Measurements from ENCODE around the gene RGS7.
"Not testable (repeated sequence)": the region's sequence is repeated elsewhere in the genome, so short reads cannot be mapped to it uniquely, and the experiment has no call there.

Gene RGS7

DNA sequence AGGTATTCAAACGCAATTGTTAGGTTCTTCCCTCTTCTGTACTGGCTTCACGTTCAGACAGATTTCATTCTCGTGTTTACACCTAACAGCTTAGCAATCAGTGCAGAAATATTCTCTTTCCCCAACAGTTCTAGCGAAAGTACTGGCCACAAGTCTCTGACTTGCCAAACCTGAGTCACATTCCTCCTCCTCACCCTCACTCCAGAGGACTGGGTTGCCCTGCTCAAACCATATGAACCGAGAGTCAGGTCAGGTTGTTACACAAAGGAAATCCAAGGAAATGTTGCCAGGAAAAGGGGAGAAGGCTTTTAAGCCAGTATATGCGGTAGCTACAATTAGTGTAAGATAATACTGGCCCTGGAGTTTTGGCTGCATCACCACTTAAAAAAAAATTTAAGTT is 282.5 kb downstream of the RGS7 start:
- DNase-seq, result no peak

DNA sequence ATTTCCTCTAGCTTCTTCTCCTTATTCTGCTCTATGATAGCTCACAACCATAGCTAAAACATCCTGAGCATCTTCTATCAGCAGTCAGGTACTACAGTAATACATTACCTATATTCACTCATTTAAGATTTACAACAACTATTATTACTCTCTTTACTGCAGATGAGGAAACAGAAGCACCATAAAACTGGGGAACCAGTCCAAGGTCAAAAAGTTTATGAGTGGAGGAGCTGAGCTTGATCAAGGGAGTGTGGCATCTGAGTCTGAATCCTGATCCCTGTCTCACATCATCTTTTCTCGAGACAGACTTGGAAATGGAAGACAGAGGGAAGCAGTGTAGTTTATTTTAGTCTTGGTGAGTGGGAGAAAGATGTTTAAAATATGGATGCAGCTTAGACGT is 288.6 kb downstream of the RGS7 start:
- no peak for DNase-seq

DNA sequence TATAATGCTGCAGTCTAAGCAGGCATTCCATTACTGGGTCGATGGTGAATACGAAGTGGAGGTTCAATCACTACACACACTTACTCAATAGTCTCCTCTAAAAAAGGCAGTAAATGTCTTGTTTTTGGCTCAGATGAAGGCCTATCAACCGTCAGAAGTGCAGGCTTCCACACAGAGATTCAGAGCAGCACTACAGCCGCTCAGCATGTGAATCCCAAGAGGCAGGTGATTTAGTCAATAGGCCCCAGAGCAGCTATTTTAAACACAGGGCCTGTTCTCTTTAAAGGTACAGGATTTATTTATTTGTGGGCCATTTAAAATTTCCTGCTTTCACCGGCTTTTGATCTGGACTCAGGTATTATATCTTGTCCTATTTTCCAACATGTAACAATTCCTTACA is 293.7 kb downstream of the RGS7 start:
- DNase-seq, result no peak

DNA sequence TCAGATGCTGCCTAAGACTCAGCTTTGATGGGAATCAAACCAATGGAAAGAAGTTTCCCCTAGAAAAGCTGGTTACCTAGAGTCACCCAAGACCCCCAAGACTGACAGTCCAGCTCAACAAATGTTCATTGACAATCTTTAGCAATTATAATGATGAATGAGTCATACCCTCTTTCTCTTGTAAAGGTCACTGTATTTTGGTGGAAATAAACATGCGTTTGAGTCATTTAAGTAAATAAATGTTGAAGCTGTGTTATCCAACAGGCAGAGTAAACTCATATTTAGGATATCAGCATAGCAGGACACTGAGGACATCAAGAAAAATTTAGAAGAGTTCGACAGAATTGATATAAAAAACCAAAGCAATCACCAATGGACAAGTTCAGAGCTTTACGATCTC is 295.9 kb downstream of the RGS7 start:
- DNase-seq, result no peak

DNA sequence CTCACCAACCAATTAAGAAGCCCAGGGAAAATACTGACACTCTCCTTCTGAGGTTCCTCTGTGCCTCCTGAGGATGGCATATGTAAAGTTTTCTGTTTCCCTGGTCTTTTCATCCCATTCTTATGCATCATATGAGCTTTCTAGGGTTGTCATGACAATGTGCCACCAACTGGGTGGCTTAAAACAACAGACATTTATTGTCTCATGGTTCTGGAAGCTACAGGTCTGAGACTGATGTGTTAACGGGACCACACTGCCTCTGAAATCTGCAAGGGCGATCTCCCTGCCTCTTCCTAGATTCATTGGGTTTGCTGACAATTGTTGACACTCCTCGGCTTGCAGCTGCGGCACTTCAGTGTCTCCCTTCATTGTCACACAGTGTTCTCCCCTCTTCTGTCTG is 308.4 kb downstream of the RGS7 start:
- no peak for DNase-seq

DNA sequence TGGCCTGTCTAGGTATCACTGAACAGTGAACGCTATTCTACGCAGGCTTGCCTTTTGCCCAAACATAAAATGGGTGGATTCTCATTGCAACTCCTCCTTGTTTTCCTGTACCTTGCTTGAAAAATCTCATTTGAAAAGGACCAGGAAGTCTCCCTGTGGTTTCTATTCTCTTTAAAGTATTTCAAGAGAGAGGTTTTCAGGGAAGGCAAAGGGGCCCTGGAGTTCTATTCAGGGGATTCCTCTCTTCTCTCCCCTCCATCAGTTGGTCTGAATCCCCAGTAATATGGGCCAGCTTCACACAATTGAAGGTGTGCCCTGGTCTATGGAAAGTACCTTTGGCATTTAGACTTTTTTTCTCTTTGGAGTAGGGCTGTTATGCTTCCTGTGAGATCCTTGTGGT is 311.3 kb downstream of the RGS7 start:
- no peak for DNase-seq

DNA sequence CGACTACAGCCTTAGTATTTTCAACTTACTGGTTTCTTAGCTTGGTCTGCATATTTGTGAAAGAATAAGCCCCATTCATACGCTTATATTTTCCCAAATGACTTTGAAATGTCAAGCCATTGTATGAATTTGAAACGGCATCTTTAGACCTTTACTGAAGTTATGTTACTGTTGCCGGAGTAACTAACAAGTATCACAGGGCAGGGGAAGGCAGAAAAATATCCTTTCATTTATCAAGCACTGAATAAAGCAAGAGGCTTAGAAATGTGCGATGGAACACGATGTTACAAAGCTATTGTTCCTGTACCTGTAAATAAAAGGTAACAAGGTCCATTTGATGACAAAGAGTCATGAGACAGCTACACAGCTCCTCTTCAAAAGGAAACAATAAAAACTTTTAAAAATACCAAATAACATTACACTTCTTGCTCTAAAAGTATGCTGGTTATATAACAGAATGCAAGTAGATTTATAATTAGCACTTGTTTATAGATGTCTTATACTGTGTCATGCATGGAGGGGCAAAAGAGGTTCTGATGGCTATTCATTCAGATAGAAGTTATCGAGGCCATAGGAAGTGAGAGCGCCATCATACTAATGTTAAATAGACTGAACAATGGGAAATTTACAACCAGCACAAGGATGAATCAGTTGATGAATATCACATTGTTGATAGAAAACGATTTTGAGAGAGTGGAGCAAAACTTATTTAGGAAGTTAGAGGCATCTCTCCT is 322.6 kb downstream of the RGS7 start:
- no peak for DNase-seq

DNA sequence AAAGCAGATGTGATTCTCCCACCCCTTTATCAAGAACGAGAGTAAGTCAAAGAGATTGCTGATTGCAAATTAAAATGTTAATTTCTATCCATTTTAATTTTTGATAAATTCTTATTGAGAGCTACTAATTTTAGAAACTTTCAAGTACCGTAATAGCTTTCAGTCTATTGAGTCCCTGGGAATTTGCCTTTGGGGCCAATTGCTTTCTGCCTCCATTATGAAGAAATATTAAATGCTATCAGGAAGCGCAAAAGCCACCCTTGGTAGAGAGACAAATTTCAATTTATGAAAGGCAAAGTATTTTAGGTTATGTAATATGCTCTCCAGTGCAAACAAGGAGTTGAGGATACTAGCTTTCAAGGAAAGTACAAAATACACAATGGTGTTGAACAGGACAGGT is 332.2 kb downstream of the RGS7 start:
- no peak for DNase-seq

DNA sequence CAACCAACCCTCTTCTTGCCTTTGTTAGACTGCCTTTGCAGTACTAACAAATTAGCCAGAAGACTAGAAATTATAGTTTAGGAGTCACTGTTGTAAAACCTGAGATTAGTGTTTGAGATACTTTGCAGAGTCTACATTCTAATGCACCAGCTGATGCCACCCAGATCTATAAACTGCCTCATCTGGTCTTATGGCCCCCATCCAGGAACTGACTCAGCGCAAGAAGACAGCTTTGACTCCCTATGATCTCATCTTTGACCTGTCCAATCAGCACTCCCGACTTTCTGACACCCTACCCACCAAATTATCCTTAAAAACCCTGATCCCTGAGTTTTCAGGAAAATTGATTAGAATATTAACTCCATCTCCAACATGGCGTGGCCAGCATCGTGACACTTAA is 334.6 kb downstream of the RGS7 start:
- no peak for DNase-seq

DNA sequence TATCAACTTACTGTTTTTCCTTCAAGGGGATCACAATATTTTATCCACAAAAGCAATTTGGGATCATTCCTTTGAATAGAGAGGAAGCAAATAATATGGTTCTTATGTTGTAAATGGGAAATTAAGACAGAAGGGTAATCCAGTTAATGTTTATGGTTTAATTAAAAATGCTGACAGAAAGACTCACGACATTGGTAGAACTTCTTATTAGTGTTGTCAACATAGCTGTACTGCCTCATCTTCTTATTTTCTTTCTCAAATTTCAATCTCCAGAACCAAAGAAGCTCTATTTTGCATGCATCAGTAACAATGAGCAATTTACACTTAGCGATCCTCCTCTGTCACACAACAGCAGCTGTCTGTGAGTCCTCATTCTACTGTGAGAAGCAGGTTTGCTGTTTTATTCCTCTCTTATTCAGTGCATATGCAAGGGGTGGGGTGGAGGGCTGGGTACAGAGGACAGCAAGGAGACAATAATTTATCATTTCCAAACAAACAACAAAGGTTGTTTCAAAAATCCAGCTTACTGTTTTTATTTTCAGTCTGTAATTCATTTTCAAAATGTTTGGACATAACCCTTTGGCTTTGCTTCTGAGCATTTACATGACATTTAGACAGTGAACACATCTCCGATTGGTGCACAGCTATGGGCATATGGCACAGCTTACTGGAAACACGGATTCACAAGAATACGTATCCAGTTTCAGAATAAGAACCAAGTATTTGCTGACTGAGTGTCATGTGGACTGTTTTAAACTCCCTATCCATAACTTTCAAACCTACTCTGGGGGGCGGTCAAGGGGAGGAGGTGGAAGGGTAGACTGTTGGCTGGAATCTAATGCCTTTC is 335.9 kb downstream of the RGS7 start:
- DNase-seq, result no peak

DNA sequence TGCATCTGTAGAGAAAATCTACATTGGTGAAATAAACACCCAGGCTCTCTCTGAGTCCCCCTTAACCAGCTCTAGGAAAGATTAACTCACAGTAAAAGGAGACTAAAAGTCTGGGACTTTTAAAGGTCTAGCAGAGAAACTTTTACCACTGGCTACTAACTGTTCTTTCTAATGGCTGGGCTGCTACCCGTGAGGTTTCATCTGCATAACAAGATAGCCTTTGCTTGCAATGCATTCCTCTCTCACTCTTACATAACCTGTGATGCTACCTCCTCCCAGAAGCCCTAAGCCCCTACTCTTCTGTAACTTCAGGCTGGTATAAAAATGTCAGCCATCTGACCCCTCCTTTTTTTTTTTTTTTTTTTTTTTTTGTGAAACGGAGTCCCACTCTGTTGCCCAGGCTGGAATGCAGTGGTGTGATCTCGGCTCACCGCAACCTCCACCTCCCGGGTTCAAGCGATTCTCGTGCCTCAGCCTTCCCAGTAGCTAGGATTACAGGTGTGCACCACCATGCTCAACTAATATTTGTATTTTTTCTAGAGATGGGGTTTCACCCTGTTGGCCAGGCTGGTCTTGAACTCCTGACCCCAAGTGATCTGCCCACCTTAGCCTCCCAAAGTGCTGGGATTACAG is 344.2 kb downstream of the RGS7 start:
- no peak for DNase-seq

DNA sequence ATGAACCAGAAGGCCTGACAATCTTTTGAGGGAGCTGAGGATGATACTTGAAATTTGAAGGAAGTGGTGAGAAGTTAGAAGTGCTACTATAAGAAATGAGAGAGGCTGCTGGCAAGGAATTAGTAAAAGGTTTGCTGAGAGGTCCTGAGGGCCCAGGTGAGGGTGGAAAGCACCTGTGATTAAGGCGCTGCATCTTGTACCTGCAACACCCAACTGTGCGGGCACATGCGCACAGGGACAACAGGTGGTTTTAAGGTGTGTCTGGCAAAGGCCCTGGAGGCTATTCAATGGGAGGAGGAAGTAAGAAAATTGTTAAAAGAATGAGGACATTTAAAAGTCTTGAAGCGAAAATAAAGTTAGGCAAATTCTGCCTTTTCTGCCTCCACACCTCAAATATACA is 349.3 kb downstream of the RGS7 start:
- DNase-seq, result no peak

DNA sequence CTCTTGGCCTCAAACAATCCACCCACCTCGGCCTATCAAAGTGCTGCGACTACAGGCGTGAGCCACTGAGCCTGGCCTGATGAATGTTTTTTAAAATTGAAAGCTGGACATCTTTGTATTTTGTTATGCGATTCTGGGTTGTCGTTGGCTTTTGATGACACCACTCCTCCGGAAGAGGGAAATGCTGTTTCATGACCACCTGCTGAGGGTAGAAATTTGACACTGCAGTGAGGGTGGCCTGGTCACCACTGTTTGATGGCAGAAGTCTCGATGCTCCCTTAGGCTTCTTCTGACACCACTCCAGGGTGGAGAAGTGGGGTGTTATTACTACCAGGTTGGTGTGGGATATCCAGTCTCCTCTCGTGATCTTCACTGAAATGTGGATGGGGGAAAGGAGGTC is 357.2 kb downstream of the RGS7 start:
- DNase-seq, result no peak

DNA sequence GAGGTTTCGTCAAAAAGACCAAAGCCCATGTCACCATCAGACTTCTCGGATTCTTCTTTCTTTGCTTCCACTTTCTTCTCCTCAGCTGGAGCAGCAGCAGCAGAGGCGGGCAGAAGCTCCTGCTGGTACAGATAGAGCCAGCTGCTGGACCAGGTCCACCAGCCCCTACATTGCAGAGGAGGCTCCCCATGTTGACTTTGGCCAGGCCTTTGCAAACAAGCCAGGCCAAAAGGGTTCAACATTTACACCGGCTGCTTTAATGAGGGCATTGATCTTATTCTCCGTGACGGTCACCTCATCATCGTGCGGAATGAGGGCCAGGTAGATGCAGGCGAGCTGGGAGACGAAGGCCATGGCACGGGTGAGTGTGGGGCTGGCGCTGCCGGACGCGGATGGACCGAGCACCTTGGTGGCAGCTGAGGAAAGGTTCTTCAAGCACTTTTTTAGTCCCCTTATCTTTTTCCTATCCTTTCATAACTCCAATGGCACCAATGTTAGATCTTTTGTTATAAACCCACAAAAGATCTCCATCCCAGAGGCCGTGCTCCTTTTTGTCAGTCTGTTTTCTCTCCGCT is 358.5 kb downstream of the RGS7 start:
- DNase-seq, result no peak

DNA sequence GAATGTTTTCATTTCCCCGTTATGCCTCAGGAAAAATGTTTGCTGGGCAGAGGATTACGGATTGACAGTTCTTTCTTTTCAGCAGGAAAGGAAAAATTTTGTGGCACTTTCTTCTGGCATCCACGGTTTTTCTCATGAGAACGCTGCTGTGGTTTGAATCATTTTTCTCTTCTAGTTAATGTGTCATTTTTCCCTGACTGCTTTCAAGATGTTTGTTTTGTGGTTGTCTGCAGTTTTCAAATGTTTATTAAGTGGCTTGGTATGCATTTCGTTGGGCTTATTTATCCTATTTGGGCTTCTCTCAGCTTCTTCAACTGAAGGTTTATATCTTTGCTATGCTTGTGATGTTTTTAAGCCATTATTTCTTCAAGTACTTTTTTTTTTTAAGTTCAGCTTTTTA is 359.0 kb downstream of the RGS7 start:
- DNase-seq, result no peak

DNA sequence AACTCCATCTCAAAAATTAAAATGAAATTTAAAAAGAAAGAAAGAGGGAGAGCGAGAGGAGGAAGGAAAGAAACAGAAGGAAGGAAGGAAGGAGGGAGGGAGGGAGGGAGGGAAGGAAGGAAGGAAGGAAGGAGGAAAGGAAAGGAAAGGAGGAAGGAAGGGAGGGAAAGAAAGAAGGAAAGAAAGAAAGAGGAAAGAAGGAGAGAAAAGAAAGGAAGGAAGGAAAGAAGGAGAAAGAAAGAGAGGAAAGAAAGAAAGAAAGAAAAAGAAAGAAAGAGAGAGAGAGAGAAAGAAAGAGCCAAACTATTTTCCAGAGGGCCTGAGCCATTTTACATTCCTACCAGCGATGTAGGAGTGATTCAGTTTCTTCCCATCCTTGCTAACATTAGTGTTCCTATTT is 364.0 kb downstream of the RGS7 start:
- no peak for DNase-seq

DNA sequence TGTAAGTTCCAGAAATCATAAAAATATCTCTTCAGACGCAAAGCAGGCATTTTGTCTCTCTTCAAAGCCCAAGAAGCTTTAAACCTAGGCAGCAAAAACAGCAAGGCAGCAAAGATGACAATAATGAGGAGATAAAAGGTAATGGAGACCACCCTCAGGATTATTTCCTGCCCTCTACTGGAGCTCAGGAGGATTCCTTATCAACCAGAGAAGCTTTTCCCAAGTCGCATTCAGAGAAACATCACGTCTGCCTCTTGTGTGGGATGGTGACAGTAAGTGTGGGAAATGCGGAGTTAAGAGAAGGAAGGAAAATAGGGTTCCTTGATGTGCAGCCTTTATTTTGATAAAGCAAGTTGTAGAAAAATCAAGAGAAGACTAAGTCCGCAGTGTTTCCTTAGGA is 365.8 kb downstream of the RGS7 start:
- no peak for DNase-seq

DNA sequence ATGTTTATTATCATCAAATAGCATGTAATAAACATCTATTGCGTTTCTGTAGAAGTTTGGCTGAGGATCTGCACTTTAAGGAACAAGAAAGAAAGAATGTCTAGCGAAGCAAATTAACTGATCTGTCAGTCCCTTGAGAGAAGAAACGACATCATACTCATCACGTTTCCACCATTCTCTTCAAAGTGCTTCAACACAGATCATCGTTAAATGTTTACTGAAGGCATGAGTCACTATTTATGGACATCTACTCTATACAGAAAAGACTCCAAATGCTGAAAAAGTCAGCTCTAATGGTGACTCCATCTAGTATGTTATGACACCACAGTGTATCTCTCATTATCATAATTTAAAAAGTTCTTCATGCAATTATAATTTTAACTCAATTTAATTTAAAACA is 369.1 kb downstream of the RGS7 start:
- DNase-seq, result no peak

DNA sequence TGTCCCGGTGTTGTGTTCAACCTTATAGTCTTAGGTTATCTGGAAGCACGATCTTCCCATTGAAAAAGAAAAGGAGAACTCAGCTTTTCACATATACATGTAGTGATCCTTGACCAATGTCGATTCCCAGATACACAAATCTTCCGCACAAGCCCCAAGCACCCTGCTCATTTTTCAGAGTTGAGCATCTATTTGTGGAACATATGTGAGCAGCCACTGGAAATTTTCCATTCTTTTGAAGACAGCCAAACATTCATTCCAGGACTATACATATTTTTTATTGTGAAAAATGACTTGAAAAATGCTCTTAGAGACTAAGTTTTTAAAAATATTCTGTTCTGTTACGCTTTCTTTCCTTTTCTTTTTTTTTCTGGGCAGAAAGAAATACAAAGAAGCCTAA is 371.9 kb downstream of the RGS7 start:
- DNase-seq, result no peak

DNA sequence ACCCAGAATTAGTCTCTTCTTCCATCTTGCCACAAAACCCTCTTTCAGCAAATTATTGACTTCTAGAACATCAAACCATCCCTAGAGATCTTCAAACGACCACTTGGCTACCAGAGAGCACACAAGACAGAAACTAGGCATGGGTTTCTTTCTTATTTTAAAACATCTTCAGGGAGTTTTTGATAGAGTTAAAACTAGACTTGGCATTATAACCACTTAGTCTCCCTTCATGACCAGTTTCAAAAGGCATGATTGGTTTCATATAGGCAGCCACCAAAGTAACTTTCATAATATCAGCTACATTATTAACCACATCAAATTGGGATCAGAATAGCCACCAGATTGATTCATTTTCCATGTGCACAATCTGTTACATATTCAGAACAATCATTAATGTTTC is 376.7 kb downstream of the RGS7 start:
- DNase-seq, result no peak

DNA sequence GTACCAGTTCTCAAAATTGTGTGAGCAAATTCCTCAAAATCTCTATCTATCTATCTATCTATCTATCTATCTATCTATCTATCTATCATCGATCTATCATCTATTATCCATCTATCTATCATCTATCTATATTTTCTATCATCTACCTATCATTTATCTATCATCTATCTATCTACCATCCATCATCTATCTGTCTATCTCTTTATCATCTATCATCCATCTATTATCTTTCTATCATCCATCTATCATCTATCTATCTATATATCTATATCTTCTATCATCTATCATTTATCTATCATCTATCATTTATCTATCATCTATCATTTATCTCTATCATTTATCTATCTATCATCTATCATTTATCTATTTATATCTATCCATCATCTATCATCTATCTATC is 380.3 kb downstream of the RGS7 start:
- DNase-seq, result no peak

DNA sequence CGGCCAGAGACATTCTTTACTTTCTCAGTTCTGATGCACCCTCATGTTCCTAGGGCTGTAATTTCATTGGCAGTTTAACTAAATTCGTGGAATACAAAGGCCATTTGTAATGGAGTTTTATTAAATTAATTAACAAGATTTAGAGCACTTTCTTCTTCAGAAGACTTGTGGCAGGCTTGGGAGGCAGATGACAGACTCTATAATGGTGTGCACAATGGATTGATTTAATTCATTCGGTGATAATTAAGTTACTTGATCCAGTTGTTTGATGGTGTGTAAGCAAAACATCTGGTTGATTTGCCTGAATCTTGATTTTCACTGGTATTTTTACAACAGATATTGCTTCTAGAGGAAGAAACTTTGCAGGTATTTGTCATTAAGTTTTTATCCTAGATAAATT is 383.1 kb downstream of the RGS7 start:
- DNase-seq, result no peak

DNA sequence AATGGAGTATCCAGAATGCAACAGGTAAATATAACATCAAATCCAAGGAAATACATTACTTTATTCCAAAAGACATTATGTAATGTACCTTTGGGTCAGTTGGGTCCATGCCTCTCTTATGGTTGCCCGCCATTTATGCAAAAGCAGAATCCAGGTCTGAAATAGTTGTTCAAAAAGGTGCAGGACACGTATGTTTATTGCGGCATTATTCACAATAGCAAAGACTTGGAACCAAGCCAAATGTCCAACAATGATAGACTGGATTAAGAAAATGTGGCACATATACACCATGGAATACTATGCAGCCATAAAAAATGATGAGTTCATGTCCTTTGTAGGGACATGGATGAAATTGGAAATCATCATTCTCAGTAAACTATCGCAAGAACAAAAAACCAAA is 384.9 kb downstream of the RGS7 start:
- DNase-seq, result not testable (repeated sequence)

DNA sequence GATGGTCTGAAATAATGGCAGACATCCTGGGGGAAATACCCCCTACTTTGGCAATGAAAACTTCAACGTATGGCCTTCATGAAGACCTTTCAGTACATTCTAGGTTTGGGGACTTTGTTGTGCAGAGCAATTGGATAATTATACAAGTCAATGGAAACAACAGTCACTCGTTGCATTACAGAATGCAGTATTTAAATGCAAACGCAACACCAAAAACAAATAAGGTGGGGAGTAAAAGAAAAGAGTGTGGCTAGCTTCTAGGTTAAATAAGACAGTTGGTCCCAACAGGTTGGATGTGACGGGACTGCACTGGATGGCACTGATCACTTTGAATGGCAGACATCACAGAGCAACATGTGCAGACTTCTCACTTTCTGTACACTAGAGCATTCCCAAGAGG is 386.8 kb downstream of the RGS7 start:
- no peak for DNase-seq
